ENCODE data around the gene SEMA5B. TPM values are rescaled to one million over a fixed set of nuclear protein-coding genes. Genes with fewer than 3 reads are reported as not detected.

The SEMA5B gene
- total RNA-seq, 1 donor from 2014 or later = 1.0 TPM

GRCh38 chr3:123026565-123027291, 835 bp downstream of the SEMA5B start:
- peak; percentile 54 for DNase-seq (ENCODE audit: low spot score)
- ATAC-seq = peak; percentile 64

GRCh38 chr3:123025642-123026521, 1.7 kb downstream of the SEMA5B start:
- DNase-seq (ENCODE audit: low spot score) = no peak
- no peak for ATAC-seq

GRCh38 chr3:123024056-123024455, 3.5 kb downstream of the SEMA5B start:
- no peak for ATAC-seq

GRCh38 chr3:123021996-123022510, 5.5 kb downstream of the SEMA5B start:
- DNase-seq (ENCODE audit: low spot score) = no peak
- ATAC-seq = no peak

More at GRCh38 chr3:123024056-123024455, 3.5 kb downstream of the SEMA5B start:
- no peak for DNase-seq (ENCODE audit: low spot score)

- ATAC-seq (no peak), DNase-seq (ENCODE audit: low spot score) (no peak)
These were observed 6.2 kb downstream of the SEMA5B start for GRCh38 chr3:123021388-123021787.

GRCh38 chr3:123020709-123021108, 6.9 kb downstream of the SEMA5B start:
- no peak for DNase-seq (ENCODE audit: low spot score)
- ATAC-seq = no peak

- no peak for DNase-seq (ENCODE audit: low spot score)
These were observed 8.0 kb downstream of the SEMA5B start for GRCh38 chr3:123019591-123019990.

GRCh38 chr3:123019161-123019560, 8.4 kb downstream of the SEMA5B start:
- ATAC-seq (no peak), DNase-seq (ENCODE audit: low spot score) (no peak)

More at GRCh38 chr3:123019591-123019990, 8.0 kb downstream of the SEMA5B start:
- ATAC-seq = no peak

GRCh38 chr3:123018683-123019082, 8.9 kb downstream of the SEMA5B start:
- ATAC-seq (no peak), DNase-seq (ENCODE audit: low spot score) (no peak)

GRCh38 chr3:123015596-123015995, 12.0 kb downstream of the SEMA5B start:
- ATAC-seq (no peak), DNase-seq (ENCODE audit: low spot score) (no peak)

GRCh38 chr3:123013876-123014275, 13.7 kb downstream of the SEMA5B start:
- DNase-seq (ENCODE audit: low spot score) = no peak
- no peak for ATAC-seq

GRCh38 chr3:123012652-123013051, 14.9 kb downstream of the SEMA5B start:
- no peak for DNase-seq (ENCODE audit: low spot score)
- no peak for ATAC-seq

- DNase-seq (ENCODE audit: low spot score) (no peak), ATAC-seq (no peak)
These were observed 16.1 kb downstream of the SEMA5B start for GRCh38 chr3:123011447-123011846.

GRCh38 chr3:123008840-123009239, 18.7 kb downstream of the SEMA5B start:
- ATAC-seq = no peak
- no peak for DNase-seq (ENCODE audit: low spot score)

GRCh38 chr3:123006609-123007008, 21.0 kb downstream of the SEMA5B start:
- ATAC-seq (no peak), DNase-seq (ENCODE audit: low spot score) (no peak)

GRCh38 chr3:123005291-123005690, 22.3 kb downstream of the SEMA5B start:
- ATAC-seq (no peak), DNase-seq (ENCODE audit: low spot score) (no peak)

- no peak for DNase-seq (ENCODE audit: low spot score)
- ATAC-seq = no peak
These were observed 23.2 kb downstream of the SEMA5B start for GRCh38 chr3:123004201-123004918.

- no peak for ATAC-seq
These were observed 24.6 kb downstream of the SEMA5B start for GRCh38 chr3:123002749-123003497.

GRCh38 chr3:123002100-123002748, 25.3 kb downstream of the SEMA5B start:
- DNase-seq (ENCODE audit: low spot score) (no peak), ATAC-seq (no peak)

More at GRCh38 chr3:123002749-123003497, 24.6 kb downstream of the SEMA5B start:
- DNase-seq (ENCODE audit: low spot score) = no peak

- DNase-seq (ENCODE audit: low spot score) (no peak), ATAC-seq (no peak)
These were observed 28.7 kb downstream of the SEMA5B start for GRCh38 chr3:122998856-122999255.

Measured in left lobe of liver (tissue), 2 donors.